GM03348 (cell line): ENCODE results near the gene OIT3.
"Not testable (repeated sequence)": the region's sequence is repeated elsewhere in the genome, so short reads cannot be mapped to it uniquely, and the experiment has no call there.

Experiments used
- DNase-seq: peaks from one replicate; pipeline ENCODE4 v3.0.0; 2012; ENCODE audit warnings: low spot score

OIT3 gene

DNA sequence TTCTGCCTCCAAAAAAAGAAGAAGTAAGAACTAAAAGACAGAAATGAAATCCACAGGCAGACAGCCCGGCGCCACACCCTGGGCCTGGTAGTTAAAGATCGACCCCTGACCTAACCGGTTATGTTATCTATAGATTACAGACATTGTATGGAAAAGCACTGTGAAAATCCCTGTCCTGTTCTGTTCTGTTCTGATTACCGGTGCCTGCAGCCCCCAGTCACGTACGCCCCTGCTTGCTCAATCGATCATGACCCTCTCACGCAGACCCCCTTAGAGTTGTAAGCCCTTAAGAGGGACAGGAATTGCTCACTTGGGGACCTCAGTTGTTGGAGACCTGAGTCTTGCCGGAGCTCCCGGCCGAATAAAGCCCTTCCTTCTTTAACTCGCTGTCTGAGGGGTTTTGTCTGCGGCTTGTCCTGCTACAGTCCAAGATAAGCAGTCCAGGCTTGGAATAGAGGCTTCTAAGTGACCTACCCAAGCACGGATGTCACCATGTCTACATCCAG is 10.5 kb downstream of the OIT3 start:
- DNase-seq: not testable (repeated sequence)

DNA sequence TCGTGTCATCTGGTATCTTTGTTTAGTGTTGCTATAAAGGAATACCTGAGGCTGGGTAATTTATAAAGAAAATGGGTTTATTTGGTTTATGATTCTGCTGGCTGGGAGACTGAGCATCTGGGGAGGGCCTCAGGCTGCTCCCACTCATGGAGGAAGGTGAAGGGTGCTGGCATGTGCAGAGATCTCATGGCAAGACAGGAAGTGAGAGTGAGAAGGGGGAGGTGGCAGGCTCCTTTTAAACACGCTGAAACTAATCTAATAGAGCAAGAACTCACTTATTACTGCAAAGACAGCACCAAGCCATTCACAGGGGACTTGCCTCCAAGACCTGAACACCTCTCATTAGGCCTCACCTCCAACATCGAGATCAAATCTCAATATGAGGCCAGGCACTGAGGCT is 11.3 kb downstream of the OIT3 start:
- no peak for DNase-seq

GRCh38 chr10:72906446-72906845 is 12.9 kb downstream of the OIT3 start:
- no peak for DNase-seq

GRCh38 chr10:72910705-72911104 is 17.2 kb downstream of the OIT3 start:
- DNase-seq: no peak

GRCh38 chr10:72911758-72912157 is 18.2 kb downstream of the OIT3 start:
- DNase-seq: no peak

GRCh38 chr10:72912736-72913135 is 19.2 kb downstream of the OIT3 start:
- DNase-seq: no peak

DNA sequence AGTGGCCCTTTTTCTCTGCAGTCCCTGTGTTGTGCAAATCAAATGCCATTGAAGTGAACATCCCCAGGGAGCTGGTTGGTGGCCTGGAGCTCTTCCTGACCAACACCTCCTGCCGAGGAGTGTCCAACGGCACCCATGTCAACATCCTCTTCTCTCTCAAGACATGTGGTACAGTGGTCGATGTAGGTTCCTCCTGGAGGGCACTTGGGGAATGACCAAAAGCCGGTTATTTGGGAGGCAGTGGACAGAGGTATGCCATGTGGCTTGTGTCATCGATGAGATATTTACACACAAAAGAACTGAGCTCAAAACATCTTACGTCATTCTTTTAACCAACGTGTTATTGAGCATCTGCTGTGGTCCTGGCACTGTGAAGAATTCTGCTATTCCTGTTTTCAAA is 19.7 kb downstream of the OIT3 start:
- DNase-seq: no peak

- not testable (repeated sequence) for DNase-seq
These were observed 23.7 kb downstream of the OIT3 start for GRCh38 chr10:72917201-72917600.

GRCh38 chr10:72917803-72918332 is 24.3 kb downstream of the OIT3 start:
- DNase-seq: not testable (repeated sequence)

DNA sequence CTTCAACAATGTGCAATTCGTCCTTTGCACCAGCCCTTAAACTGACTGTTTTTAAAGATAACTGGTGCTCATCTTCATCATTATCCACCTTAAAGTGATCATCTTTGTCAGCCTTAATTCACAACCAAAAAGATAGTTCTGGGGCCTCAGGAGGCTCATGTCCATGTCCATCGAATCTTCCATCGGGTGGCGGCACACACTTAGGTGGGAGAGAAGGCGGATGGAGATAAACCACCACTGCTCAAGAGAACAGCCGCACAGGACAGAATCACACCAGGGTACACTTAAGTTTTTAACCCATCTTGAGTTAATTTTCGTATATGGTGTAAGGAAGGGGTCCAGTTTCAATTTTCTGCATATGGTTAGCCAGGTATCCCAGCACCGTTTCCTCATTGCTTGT is 24.8 kb downstream of the OIT3 start:
- DNase-seq: no peak

- not testable (repeated sequence) for DNase-seq
These were observed 27.7 kb downstream of the OIT3 start for GRCh38 chr10:72921147-72921683.

DNA sequence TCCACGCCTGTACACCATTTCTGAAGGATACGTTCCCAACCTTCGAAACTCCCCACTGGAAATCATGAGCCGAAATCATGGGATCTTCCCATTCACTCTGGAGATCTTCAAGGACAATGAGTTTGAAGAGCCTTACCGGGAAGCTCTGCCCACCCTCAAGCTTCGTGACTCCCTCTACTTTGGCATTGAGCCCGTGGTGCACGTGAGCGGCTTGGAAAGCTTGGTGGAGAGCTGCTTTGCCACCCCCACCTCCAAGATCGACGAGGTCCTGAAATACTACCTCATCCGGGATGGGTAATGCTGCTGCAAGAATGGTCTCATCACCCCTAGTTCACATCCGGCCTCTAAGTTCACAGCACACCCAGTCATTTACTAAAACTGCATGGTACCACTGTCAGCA is 30.8 kb downstream of the OIT3 start:
- DNase-seq: no peak

- no peak for DNase-seq
These were observed 32.5 kb downstream of the OIT3 start for GRCh38 chr10:72925951-72926465.

GRCh38 chr10:72927485-72927884 is 33.9 kb downstream of the OIT3 start:
- DNase-seq: no peak

GRCh38 chr10:72928798-72929197 is 35.3 kb downstream of the OIT3 start:
- DNase-seq: no peak

DNA sequence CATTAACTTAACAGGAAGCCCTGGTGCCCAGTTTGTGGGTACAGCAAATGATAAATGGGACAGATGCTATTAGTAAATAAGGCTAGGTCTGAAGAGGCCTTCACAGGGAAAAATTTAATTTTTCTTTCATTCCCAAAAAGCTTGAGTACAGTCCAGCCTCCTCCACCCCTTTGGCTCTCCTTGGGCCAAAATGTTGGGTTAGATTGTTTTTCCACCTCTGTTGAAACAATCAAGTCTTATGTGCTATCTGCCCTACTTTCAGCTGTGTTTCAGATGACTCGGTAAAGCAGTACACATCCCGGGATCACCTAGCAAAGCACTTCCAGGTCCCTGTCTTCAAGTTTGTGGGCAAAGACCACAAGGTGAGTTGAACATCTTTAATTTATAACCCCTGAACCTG is 36.7 kb downstream of the OIT3 start:
- no peak for DNase-seq

DNA sequence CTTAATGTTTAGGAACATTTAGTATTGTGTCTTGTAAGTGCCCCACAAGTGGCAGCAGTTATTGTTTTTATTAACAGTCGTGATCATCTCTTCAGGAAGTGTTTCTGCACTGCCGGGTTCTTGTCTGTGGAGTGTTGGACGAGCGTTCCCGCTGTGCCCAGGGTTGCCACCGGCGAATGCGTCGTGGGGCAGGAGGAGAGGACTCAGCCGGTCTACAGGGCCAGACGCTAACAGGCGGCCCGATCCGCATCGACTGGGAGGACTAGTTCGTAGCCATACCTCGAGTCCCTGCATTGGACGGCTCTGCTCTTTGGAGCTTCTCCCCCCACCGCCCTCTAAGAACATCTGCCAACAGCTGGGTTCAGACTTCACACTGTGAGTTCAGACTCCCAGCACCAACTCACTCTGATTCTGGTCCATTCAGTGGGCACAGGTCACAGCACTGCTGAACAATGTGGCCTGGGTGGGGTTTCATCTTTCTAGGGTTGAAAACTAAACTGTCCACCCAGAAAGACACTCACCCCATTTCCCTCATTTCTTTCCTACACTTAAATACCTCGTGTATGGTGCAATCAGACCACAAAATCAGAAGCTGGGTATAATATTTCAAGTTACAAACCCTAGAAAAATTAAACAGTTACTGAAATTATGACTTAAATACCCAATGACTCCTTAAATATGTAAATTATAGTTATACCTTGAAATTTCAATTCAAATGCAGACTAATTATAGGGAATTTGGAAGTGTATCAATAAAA is 38.9 kb downstream of the OIT3 start:
- peak; percentile 22 for DNase-seq

DNA sequence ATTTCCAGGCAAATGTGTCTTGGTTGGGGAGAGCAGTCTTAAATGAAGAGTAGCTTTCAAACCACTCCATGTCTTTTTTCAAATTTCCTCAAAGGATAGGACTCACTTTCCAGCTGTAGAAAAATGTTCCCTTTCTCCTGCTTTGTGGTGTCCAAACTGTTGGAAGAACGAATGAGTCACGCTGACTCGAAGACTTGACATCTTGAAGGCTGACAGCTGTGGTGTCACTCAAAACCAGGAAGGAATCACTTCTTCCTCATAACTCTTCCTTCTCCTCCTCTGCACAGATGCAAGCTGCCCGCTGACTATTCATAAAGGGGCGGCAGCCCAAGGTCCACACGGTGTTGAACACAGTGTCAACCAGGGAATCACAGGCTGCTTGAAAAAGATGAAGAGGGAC is 41.8 kb downstream of the OIT3 start:
- DNase-seq: no peak

DNA sequence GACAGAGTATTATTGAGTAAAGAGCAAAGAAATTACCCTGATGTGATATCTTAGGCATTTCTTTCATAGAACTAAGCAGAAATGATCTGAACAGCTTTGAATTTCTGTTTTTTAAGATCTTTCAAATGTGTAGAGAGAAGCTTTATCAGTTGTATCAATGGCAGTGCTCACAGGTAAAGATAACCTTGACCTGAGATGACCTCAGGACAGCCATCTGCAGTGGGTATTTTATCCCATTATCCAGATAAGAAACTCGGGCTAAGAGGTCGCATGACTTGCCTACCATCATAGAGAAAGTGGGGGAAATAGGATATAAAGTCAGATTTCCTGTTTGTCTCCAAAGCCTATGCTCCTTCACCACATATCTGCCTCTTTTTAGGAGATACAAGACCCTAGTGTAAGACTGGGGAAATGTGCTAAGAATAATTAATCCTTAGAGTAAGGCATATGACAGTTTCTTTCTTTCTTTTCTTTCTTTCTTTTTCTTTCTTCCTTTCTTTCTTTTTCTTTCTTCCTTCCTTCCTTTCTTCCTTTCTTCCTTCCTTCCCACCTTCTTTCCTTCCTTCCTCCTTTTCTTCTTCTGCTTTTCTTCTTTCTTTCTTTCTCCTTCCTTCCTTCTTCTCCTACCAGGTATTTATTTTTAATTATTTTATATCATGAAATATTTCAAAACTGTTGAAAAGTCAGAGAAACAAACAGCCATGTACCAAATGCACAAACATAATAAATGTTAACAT is 50.1 kb downstream of the OIT3 start:
- DNase-seq: no peak

DNA sequence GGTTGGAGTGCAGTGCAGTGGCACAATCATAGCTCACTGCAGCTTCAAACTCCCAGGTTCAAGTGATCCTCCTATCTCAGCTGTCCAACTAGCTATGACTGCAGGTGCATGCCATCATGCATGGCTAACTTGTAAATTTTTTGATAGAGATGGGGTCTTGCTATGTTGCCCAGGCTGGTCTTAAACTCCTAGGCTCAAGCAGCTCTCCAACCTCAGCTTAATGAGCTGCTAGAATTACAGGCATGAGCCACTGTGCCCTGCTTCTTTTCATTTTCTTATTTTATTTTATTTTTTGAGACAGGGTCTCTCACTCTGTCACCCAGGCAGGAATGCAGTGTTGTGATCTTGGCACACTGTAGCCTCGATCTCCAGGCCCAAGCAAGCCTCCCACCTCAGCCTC is 53.4 kb downstream of the OIT3 start:
- DNase-seq: no peak

DNA sequence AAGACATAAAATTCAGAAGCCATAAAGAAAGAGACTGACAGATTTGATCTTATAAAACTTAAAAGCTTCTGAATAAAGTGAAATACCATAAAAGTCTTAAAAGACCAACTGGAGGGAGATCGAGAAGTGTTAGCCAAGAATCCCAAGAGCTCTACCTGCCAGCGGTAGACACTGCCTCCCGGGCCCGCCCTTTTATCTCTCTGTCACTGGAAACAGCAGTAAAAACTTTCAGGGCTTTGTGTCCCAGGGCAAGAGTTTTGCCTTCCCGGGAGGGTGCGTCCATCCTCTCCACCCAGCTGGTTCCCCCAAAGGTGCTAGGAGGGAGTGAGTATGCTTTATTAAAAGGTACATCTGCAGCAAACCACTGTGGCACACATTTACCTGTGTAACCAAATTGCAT is 55.2 kb downstream of the OIT3 start:
- no peak for DNase-seq

DNA sequence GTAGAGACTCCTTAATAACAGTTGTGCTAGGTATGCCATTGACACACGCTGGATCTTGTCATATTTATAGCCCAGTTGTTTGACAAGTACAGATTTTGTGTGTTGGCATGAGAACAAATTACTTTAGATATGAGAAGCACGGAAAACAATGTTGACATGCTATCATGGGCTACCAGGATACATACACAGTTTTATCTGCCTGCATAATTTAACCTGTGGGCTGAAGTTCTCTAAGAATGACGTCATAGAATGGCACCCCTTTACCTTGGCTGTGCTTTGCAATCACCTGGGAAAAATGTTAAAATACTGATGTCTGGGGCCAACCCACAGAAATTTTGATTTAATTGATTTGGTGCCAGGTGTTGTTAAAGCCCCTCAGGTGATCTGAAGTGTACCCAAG is 58.2 kb downstream of the OIT3 start:
- DNase-seq: no peak

DNA sequence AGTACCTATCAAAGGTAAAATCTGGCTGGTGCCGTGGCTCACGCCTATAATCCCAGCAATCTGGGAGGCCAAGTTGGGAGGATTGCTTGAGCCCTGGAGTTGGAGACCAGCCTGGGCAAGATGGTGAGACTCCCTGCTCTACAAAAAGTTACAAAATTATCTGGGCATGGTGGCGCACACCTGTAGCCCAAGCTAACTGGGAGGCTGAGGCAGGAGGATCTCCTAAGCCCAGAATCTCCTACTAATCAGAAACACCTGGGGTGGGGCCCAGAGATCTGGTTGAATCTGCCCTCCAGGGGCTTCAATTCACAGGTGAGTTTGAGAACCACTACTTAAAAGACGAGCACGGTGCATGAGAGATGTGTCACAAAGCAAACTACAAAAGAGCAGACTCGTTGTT is 58.6 kb downstream of the OIT3 start:
- DNase-seq: no peak
